K562 (cell line): ENCODE data around the gene PRKAG1. TPM values are rescaled to one million over a fixed set of nuclear protein-coding genes. Genes with fewer than 3 reads are reported as not detected.

Source experiments
- ARID3B ChIP-seq: fragments of 250-450 bp; sonication (Bioruptor Pico); IDR thresholded peaks from 2 replicates; pipeline ENCODE4 v1.4.0; 2020; ENCODE audit warnings: borderline replicate concordance
- ATF6 ChIP-seq: sonication (generic); formaldehyde crosslinking; IDR thresholded peaks from 2 replicates; pipeline ENCODE4 v1.4.0; 2020; ENCODE audit warnings: mild to moderate bottlenecking, missing genetic modification reagents
- BDP1 ChIP-seq: IDR thresholded peaks from 3 replicates; pipeline ENCODE4 v1.6.1; 2011; ENCODE audit not compliant: insufficient read length, insufficient read depth
- BRD9 ChIP-seq: fragments of 450-650 bp; IDR thresholded peaks from 2 replicates; pipeline ENCODE4 v1.6.1; 2018; ENCODE audit warnings: low read depth; ENCODE audit not compliant: partially characterized antibody
- CBX2 ChIP-seq: fragments of 200-600 bp; sonication (generic); IDR thresholded peaks from one replicate; pipeline ENCODE4 v1.6.1; 2012; ENCODE audit warnings: mild to moderate bottlenecking, low read length, inconsistent platforms; ENCODE audit not compliant: insufficient read depth, poor library complexity, severe bottlenecking
- CC2D1A ChIP-seq: fragments of 450-650 bp; IDR thresholded peaks from 2 replicates; pipeline ENCODE4 v1.6.1; 2017; ENCODE audit warnings: mild to moderate bottlenecking
- CHAMP1 ChIP-seq: fragments of 450-650 bp; IDR thresholded peaks from 2 replicates; pipeline ENCODE4 v1.6.1; 2016; ENCODE audit warnings: mild to moderate bottlenecking
- E2F3 ChIP-seq: fragments of 250-450 bp; sonication (Bioruptor Pico); IDR thresholded peaks from 2 replicates; pipeline ENCODE4 v1.4.0; 2020; ENCODE audit warnings: mild to moderate bottlenecking
- HMGN3 ChIP-seq: IDR thresholded peaks from 2 replicates; pipeline ENCODE4 v1.6.1; 2011; ENCODE audit warnings: borderline replicate concordance, low read depth, mild to moderate bottlenecking, mixed read lengths, low read length; ENCODE audit not compliant: insufficient read length; ENCODE audit errors: extremely low read depth
- KAT2B ChIP-seq: IDR thresholded peaks from one replicate; pipeline ENCODE4 v1.6.1; 2012; ENCODE audit warnings: low read depth, mild to moderate bottlenecking, control low read depth, inconsistent platforms, low read length, moderate library complexity
- KAT8 ChIP-seq: fragments of 450-650 bp; IDR thresholded peaks from 2 replicates; pipeline ENCODE4 v1.6.1; 2016; ENCODE audit warnings: low read depth, mild to moderate bottlenecking
- MEIS2 ChIP-seq: fragments of 450-650 bp; IDR thresholded peaks from 2 replicates; pipeline ENCODE4 v1.6.1; 2014; ENCODE audit warnings: mild to moderate bottlenecking; ENCODE audit not compliant: partially characterized antibody
- MLX ChIP-seq, 2 experiments: fragments of 450-650 bp in 1 of 2; sonication (generic) in 1 of 2; formaldehyde crosslinking; conservative IDR thresholded peaks; 2 replicates each; pipeline versions ENCODE4 v1.4.0 to v1.8.1; 2020 to 2022; ENCODE audit warnings: mild to moderate bottlenecking in 1 of 2, missing genetic modification reagents in 1 of 2
- RBM34 ChIP-seq: fragments of 200-400 bp; formaldehyde crosslinking; IDR thresholded peaks from 2 replicates; pipeline ENCODE4 v1.6.1; 2018; ENCODE audit warnings: low read length, borderline replicate concordance; ENCODE audit not compliant: insufficient read depth
- RFX5 ChIP-seq: IDR thresholded peaks from 2 replicates; pipeline ENCODE4 v1.6.1; 2011; ENCODE audit warnings: low read depth, mild to moderate bottlenecking, improper control_type of control experiment, low read length
- SMARCA5 ChIP-seq: fragments of 450-650 bp; IDR thresholded peaks from 2 replicates; pipeline ENCODE4 v1.6.1; 2016
- USF2 ChIP-seq: sonication (generic); formaldehyde crosslinking; IDR thresholded peaks from 2 replicates; pipeline ENCODE4 v1.5.0; 2020; ENCODE audit warnings: missing genetic modification reagents
- ZC3H11A ChIP-seq: IDR thresholded peaks from 2 replicates; pipeline ENCODE4 v1.6.1; 2012; ENCODE audit warnings: low read depth, low read length, improper control_type of control experiment
- ZNF232 ChIP-seq: sonication (generic); formaldehyde crosslinking; IDR thresholded peaks from 2 replicates; pipeline ENCODE4 v1.8.0; 2022; ENCODE audit warnings: mild to moderate bottlenecking, missing genetic modification reagents
- ZNF436 ChIP-seq: fragments of 250-450, 450-650 bp; sonication (Bioruptor Pico); formaldehyde crosslinking; IDR thresholded peaks from 2 replicates; pipeline ENCODE4 v1.7.0; 2020; ENCODE audit warnings: mild to moderate bottlenecking
- ZSCAN29 ChIP-seq: fragments of 450-650 bp; IDR thresholded peaks from 2 replicates; pipeline ENCODE4 v1.6.1; 2017
- polyA plus RNA-seq, 8 experiments: library from polyadenylated mRNA; depleted of rRNA in 4 of 8; stranded (reverse) in 5 of 8; unstranded in 3 of 8; fragments of >200 nt; fragmentation: Nextera tagmentation in 2 of 8; fragmentation: Illumina TruSeq in 1 of 8; extraction: Ambion mirVana in 2 of 8; extraction: Trizol in 1 of 8; gene quantifications; 2 replicates each; pipeline versions ENCODE4 v1.2.1 to v1.2.3, GENCODE V29; 2011 to 2014; ENCODE audit warnings: inconsistent platforms in 1 of 8, missing spikeins in 1 of 8
- total RNA-seq, 7 experiments: library from RNA; depleted of rRNA in 6 of 7; stranded (reverse); fragments of >200 nt in 6 of 7; fragmentation: Illumina TruSeq in 2 of 7; extraction: Trizol in 2 of 7; gene quantifications; 2 replicates each; pipeline versions ENCODE4 v1.2.1 to v1.2.3, GENCODE V29; 2011 to 2021; ENCODE audit warnings: low replicate concordance in 1 of 7

Gene PRKAG1
- total and polyA plus RNA-seq, 9 of the 15 experiments (the other 6 are each of a cell fraction or from before 2014, with no cell fraction given), result 51.1 to 126 (median 79.1) TPM

- TF ChIP-seq USF2 (CRISPR knock-in tag) (no peak), E2F3 (no peak), HMGN3 (peak; percentile 93), ZSCAN29 (no peak), MEIS2 (no peak), ATF6 (CRISPR knock-in tag) (no peak), CC2D1A (no peak), SMARCA5 (0 out of 2 replicates have a peak, but pooled peaks have one; percentile 23), BDP1 (no peak), RFX5 (peak; percentile 51; the same call in 1 of the 2 replicates), BRD9 (peak; percentile 64), CBX2 (no peak), ARID3B (CRISPR knock-in tag) (no peak), KAT8 (no peak), MLX (CRISPR knock-in tag; conservative IDR thresholded peaks at IDR 0.05) (no peak), CHAMP1 (no peak), RBM34 (no peak), ZNF436 (CRISPR knock-in tag) (no peak), ZC3H11A (no peak), ZNF232 (CRISPR knock-in tag) (no peak), KAT2B (no peak)
Measured at GRCh38 chr12:49018261-49019119, at the start of gene PRKAG1 (continued).
